H9 (cell line): Measurements from ENCODE around the gene TSPEAR. TPM values are rescaled to one million over a fixed set of nuclear protein-coding genes. Genes with fewer than 3 reads are reported as not detected.

Experiments used
- DNase-seq: peaks from one replicate; pipeline ENCODE4 v3.0.0-alpha.2; 2017
- H2AFZ ChIP-seq: one replicate; pipeline ENCODE4 v1.6.1; 2013; ENCODE audit warnings: mild to moderate bottlenecking, low read length, control low read depth, moderate library complexity
- H2AK5ac ChIP-seq: 2 replicates; pipeline ENCODE4 v1.6.1; 2013; ENCODE audit warnings: low read length, control low read depth, mixed read lengths; ENCODE audit not compliant: insufficient read length
- H2BK120ac ChIP-seq: one replicate; pipeline ENCODE4 v1.6.1; 2013; ENCODE audit warnings: low read depth, mild to moderate bottlenecking, low read length, control low read depth, inconsistent platforms; ENCODE audit not compliant: poor library complexity, severe bottlenecking
- H2BK12ac ChIP-seq: 2 replicates; pipeline ENCODE4 v1.6.1; 2013; ENCODE audit warnings: low read length, control low read depth, mixed read lengths, low read depth; ENCODE audit not compliant: insufficient read length
- H2BK15ac ChIP-seq: 2 replicates; pipeline ENCODE4 v1.6.1; 2013; ENCODE audit warnings: low read depth, low read length, control low read depth
- H2BK20ac ChIP-seq: one replicate; pipeline ENCODE4 v1.6.1; 2013; ENCODE audit warnings: low read depth, mild to moderate bottlenecking, low read length, control low read depth, inconsistent platforms; ENCODE audit not compliant: poor library complexity, severe bottlenecking
- H2BK5ac ChIP-seq: 2 replicates; pipeline ENCODE4 v1.6.1; 2013; ENCODE audit warnings: low read length, control low read depth, mixed read lengths; ENCODE audit not compliant: insufficient read length
- H3K14ac ChIP-seq: 2 replicates; pipeline ENCODE4 v1.6.1; 2013; ENCODE audit warnings: low read length, control low read depth; ENCODE audit not compliant: insufficient read depth
- H3K18ac ChIP-seq: 2 replicates; pipeline ENCODE4 v1.6.1; 2013; ENCODE audit warnings: low read depth, mild to moderate bottlenecking, mixed read lengths, low read length, control low read depth; ENCODE audit not compliant: insufficient read length
- H3K23ac ChIP-seq: 2 replicates; pipeline ENCODE4 v1.6.1; 2013; ENCODE audit warnings: low read length, control low read depth, mixed read lengths, low read depth; ENCODE audit not compliant: insufficient read length
- H3K23me2 ChIP-seq: 2 replicates; pipeline ENCODE4 v1.6.1; 2013; ENCODE audit warnings: low read depth, mild to moderate bottlenecking, mixed read lengths, low read length, control low read depth; ENCODE audit not compliant: insufficient read length, poor library complexity, severe bottlenecking
- H3K27ac ChIP-seq: 2 replicates; pipeline ENCODE4 v1.5.1; 2013; ENCODE audit warnings: low read length, control low read depth, mixed read lengths, low read depth; ENCODE audit not compliant: insufficient read length
- H3K27me3 ChIP-seq: 2 replicates; pipeline ENCODE4 v1.6.1; 2013; ENCODE audit warnings: low read length, control low read depth, inconsistent platforms; ENCODE audit not compliant: insufficient read depth
- H3K4ac ChIP-seq: 2 replicates; pipeline ENCODE4 v1.6.1; 2013; ENCODE audit warnings: low read depth, mild to moderate bottlenecking, control low read depth, inconsistent platforms, low read length, moderate library complexity
- H3K4me1 ChIP-seq: 2 replicates; pipeline ENCODE4 v1.6.1; 2013; ENCODE audit warnings: low read length, control low read depth, inconsistent platforms; ENCODE audit not compliant: insufficient read depth
- H3K4me2 ChIP-seq: 2 replicates; pipeline ENCODE4 v1.6.1; 2013; ENCODE audit warnings: low read length, control low read depth, mixed read lengths; ENCODE audit not compliant: insufficient read length, insufficient read depth
- H3K56ac ChIP-seq: 2 replicates; pipeline ENCODE4 v1.6.1; 2013; ENCODE audit warnings: low read depth, mild to moderate bottlenecking, mixed read lengths, low read length, control low read depth; ENCODE audit not compliant: insufficient read length
- H3K79me1 ChIP-seq: 2 replicates; pipeline ENCODE4 v1.6.1; 2013; ENCODE audit warnings: low read depth, mild to moderate bottlenecking, moderate library complexity, low read length, control low read depth, inconsistent platforms; ENCODE audit not compliant: insufficient read depth, poor library complexity, severe bottlenecking
- H3K79me2 ChIP-seq: 2 replicates; pipeline ENCODE4 v1.6.1; 2013; ENCODE audit warnings: low read length, control low read depth, inconsistent platforms; ENCODE audit not compliant: insufficient read depth
- H3K9ac ChIP-seq: 2 replicates; pipeline ENCODE4 v1.6.1; 2013; ENCODE audit warnings: low read length, control low read depth, mixed read lengths; ENCODE audit not compliant: insufficient read length; ENCODE audit errors: extremely low read depth
- H3K9me3 ChIP-seq: one replicate; pipeline ENCODE4 v1.6.1; 2013; ENCODE audit warnings: low read depth, low read length, inconsistent platforms; ENCODE audit not compliant: control insufficient read depth
- H3T11ph ChIP-seq: one replicate; pipeline ENCODE4 v1.6.1; 2013; ENCODE audit warnings: mild to moderate bottlenecking, low read length, control low read depth, inconsistent platforms
- H4K20me1 ChIP-seq: one replicate; pipeline ENCODE4 v1.6.1; 2013; ENCODE audit not compliant: control insufficient read depth, insufficient read length, insufficient read depth
- H4K5ac ChIP-seq: 2 replicates; pipeline ENCODE4 v1.6.1; 2013; ENCODE audit warnings: low read depth, mild to moderate bottlenecking, mixed read lengths, low read length, control low read depth; ENCODE audit not compliant: insufficient read length
- H4K8ac ChIP-seq: replicated peaks from 2 replicates; pipeline ENCODE4 v1.6.1; 2013; ENCODE audit warnings: low read length, control low read depth, mixed read lengths, low read depth; ENCODE audit not compliant: insufficient read length
- H4K91ac ChIP-seq: 2 replicates; pipeline ENCODE4 v1.6.1; 2013; ENCODE audit warnings: low read depth, mild to moderate bottlenecking, moderate library complexity, mixed read lengths, low read length, control low read depth; ENCODE audit not compliant: insufficient read length
- H3K27ac Mint-ChIP-seq, 3 experiments: 2 replicates in 2 of 3; 3 replicates in 1 of 3; pipeline ENCODE4 v1.8.0; 2020 to 2021; ENCODE audit warnings: mixed read lengths in 3 of 3, mild to moderate bottlenecking in 1 of 3, moderate library complexity in 1 of 3
- H3K27me3 Mint-ChIP-seq: 2 replicates; pipeline ENCODE4 v1.8.0; 2021; ENCODE audit warnings: low read depth, mild to moderate bottlenecking, moderate library complexity, mixed read lengths
- H3K36me3 Mint-ChIP-seq, 3 experiments: 2 replicates in 2 of 3; 3 replicates in 1 of 3; pipeline ENCODE4 v1.8.0; 2020 to 2021; ENCODE audit warnings: low read depth in 3 of 3, mixed read lengths in 3 of 3; ENCODE audit not compliant: insufficient read depth in 1 of 3
- H3K4me1 Mint-ChIP-seq, 2 experiments: 2 replicates each; pipeline ENCODE4 v1.8.0; 2020; ENCODE audit warnings: mixed read lengths in 2 of 2
- H3K4me3 Mint-ChIP-seq, 2 experiments: 2 replicates in 1 of 2; 3 replicates in 1 of 2; pipeline ENCODE4 v1.8.0; 2020 to 2021; ENCODE audit warnings: mild to moderate bottlenecking in 2 of 2, mixed read lengths in 2 of 2, moderate library complexity in 1 of 2
- H3K9me3 Mint-ChIP-seq, 2 experiments: 2 replicates in 1 of 2; 3 replicates in 1 of 2; pipeline ENCODE4 v1.8.0; 2020; ENCODE audit warnings: mild to moderate bottlenecking in 2 of 2, mixed read lengths in 2 of 2, moderate library complexity in 1 of 2
- CTCF ChIP-seq: fragments of 200-600 bp; sonication (generic); conservative IDR thresholded peaks from 3 replicates; pipeline ENCODE4 v1.8.0; 2021; ENCODE audit warnings: antibody characterized with exemption, mild to moderate bottlenecking
- WGBS: extraction: QIAGEN DNeasy Blood & Tissue Kit; methylation state at CpG from one replicate; pipeline ENCODE4 v1.1.7; 2013; ENCODE audit warnings: missing lambda C conversion rate, low lambda C conversion rate, mixed read lengths; ENCODE audit not compliant: insufficient read length; ENCODE audit errors: extremely low coverage; 5-methylcytosine and 5-hydroxymethylcytosine counted together
- total RNA-seq: library from RNA; stranded (reverse); gene quantifications from 2 replicates; pipeline ENCODE4 v1.2.1, GENCODE V29; 2021

TSPEAR gene
- total RNA-seq, 1 experiment from 2014 or later: 1.3 TPM

GRCh38 chr21:44533121-44533890 lies 178.1 kb downstream of the TSPEAR start:
- no peak overlapping the region for H3K4ac ChIP-seq
- no peak overlapping the region for H4K8ac ChIP-seq
- H3K4me1 Mint-ChIP-seq: peaks cover 2 to 8% of the 10 kb centered on the region in 2 experiments; a peak in 3 of 4 replicates
- H3K9me3 ChIP-seq: no peaks in the 10 kb centered on the region
- no peak overlapping the region; a peak in 1 of 7 replicates for H3K27ac Mint-ChIP-seq
- H4K5ac ChIP-seq: no peak overlapping the region
- no peak overlapping the region for H3K14ac ChIP-seq
- H2BK12ac ChIP-seq: no peak overlapping the region
- TF ChIP-seq CTCF: no peak
- H3K79me2 ChIP-seq: no peaks in the 10 kb centered on the region
- no peaks in the 10 kb centered on the region for H3K79me1 ChIP-seq
- H3K27me3 Mint-ChIP-seq: no peaks in the 10 kb centered on the region; the same call in none of the 2 replicates
- H2AFZ ChIP-seq: no peak overlapping the region
- no peak overlapping the region for H2AK5ac ChIP-seq
- no peak overlapping the region for H3T11ph ChIP-seq
- no peak overlapping the region for H3K4me2 ChIP-seq
- no peak overlapping the region for H3K27ac ChIP-seq
- H3K9ac ChIP-seq: no peak overlapping the region
- no peak overlapping the region for H2BK120ac ChIP-seq
- DNase-seq: no peak
- H2BK20ac ChIP-seq: no peak overlapping the region
- H3K36me3 Mint-ChIP-seq: peaks cover 0 to 5% (median 0%) of the 10 kb centered on the region in 3 experiments; a peak in 1 of 7 replicates
- H4K91ac ChIP-seq: no peak overlapping the region
- no peak overlapping the region for H3K18ac ChIP-seq
- no peaks in the 10 kb centered on the region for H4K20me1 ChIP-seq
- H3K56ac ChIP-seq: no peak overlapping the region
- no peak overlapping the region for H3K4me3 Mint-ChIP-seq
- no peak overlapping the region for H2BK15ac ChIP-seq
- no peaks in the 10 kb centered on the region for H3K23me2 ChIP-seq
- H3K4me1 ChIP-seq: no peaks in the 10 kb centered on the region; the same call in 1 of the 2 replicates
- no peak overlapping the region for H2BK5ac ChIP-seq
- peaks cover 0 to 5% of the 10 kb centered on the region in 2 experiments; a peak in 2 of 5 replicates for H3K9me3 Mint-ChIP-seq
- no peak overlapping the region for H3K23ac ChIP-seq
- WGBS: no CpG with 5 or more reads among the region's 37 CpGs
- no peaks in the 10 kb centered on the region for H3K27me3 ChIP-seq
